Subcutaneous adipose tissue (tissue), 4 donors: ENCODE results near the gene DAB2IP. TPM values are rescaled to one million over a fixed set of nuclear protein-coding genes. Genes with fewer than 3 reads are reported as not detected.

Experiments used
- CTCF ChIP-seq: fragments of 450-650 bp; IDR thresholded peaks from one replicate; pipeline ENCODE4 v1.5.1; 2016; ENCODE audit warnings: low read depth, mild to moderate bottlenecking, control low read depth, antibody characterized with exemption, moderate library complexity
- total RNA-seq, 4 donors: library from RNA; depleted of rRNA; stranded (reverse); fragments of >200 nt; gene quantifications; one replicate each; pipeline ENCODE4 v1.1.0, GENCODE V29; 2016

The DAB2IP gene
- total RNA-seq, 4 donors from 2014 or later: 6.3 to 57.5 (median 32.8) TPM

DNA sequence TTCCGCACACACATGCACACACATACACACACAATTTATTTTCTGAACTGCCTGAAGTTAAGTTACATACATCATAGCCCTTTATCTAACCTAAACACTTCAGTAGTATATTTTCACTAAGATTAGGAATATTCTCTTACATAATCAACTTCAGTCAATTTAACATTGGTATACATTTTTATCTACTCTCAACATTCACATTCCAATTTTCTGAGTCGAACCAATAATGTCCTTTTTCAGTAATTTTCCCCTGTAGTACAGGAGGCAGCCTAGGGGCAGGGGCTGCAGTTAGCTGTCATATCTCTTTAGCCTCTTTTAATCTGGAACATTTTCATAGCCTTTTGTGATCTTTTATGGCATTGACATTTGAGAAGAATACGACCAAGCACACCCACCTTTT lies 150.1 kb downstream of the DAB2IP start:
- TF ChIP-seq CTCF: no peak

DNA sequence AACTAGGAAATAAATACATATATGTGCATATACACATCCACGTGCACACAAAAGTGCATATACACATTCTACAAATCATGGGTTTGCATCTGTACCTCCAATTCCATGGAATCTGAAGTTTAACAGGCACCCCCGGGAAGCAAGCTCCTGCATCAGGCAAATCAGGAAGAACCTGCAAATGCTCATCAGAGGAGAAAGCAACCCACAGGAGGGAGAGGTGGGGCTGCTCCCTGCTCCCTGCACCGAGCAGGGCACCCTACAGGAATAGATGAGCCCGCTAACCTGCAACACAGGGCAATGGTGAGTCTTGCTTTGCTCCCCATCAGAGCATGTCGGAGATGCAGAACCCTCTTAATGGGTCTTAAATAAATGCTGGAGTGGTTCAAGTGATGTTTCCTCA lies 151.3 kb downstream of the DAB2IP start:
- TF ChIP-seq CTCF: no peak

GRCh38 chr9:121807069-121807822 lies 155.8 kb downstream of the DAB2IP start:
- TF ChIP-seq CTCF: no peak

GRCh38 chr9:121807823-121808278 lies 156.4 kb downstream of the DAB2IP start:
- TF ChIP-seq CTCF: no peak

DNA sequence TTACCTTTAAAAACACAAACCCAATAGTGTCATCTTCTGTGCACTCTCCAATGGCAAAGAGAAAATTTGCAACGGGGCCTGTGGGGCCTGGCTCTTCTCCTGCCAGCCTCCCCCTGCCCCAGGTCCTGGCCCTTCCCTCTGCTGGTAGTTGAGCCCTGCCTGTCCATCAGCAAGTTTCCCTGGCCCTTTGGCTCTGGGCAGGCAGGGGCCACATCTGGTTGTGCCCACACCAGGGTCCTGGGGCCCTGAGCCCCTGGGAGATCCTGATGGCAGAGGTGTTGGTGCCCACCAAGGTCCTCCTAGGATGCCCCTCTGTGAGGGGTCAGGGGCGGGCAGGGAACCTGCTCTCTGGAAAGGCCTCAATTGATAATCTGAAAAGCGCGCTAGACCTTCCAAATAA lies 157.3 kb downstream of the DAB2IP start:
- no peak for TF ChIP-seq CTCF

- no peak for TF ChIP-seq CTCF
These were observed 158.1 kb downstream of the DAB2IP start for GRCh38 chr9:121809356-121810050.

DNA sequence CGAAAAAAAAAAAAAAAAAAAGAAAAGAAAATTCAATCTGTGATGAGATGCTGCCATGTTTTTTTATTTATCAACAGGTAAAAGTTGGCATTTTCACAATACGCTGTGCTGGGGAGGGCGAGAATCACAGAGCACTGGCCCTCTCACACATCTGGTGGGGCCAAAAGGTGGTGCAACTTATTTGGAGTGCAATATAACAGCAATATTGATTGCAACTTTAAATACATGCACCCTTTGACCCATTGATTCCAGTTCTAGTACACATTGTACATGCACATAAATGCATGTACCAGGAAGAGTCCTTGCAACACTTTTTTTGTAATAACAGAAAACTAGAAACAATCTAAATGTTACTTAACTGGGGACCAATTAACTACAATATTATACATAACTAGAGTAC lies 159.1 kb downstream of the DAB2IP start:
- TF ChIP-seq CTCF: no peak
